ENCODE data around the gene LCLAT1.
A peak's percentile ranks its signal among the peaks of the same experiment; 100 is the strongest.

Gene LCLAT1

DNA sequence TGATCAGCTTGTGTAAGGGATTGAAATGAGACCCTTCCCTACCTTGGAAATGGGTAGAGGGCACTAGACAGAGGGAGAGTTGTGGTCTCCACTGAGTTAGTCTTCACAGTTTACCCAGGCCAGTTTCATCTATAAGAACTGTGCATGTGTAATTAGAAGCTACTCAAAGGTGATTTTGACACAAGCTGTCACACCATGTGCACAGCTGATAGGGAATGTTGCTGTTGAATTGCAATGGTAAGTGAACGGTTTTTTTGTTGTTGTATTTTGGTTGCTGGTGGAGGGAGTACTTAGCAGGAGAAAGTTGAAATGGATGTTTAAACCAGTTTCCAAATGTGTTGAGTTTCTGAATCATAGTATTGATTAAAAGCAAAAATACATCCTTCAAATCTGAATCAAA is 168.9 kb downstream of the LCLAT1 start:
- Histone ChIP-seq H3K79me2 (ENCODE audit: insufficient read depth, low read length) (no peaks in the 10 kb centered on the region), H3K27ac (ENCODE audit: low read length) (no peak overlapping the region), H3K27me3 (ENCODE audit: insufficient read depth, low read length, poor library complexity) (no peaks in the 10 kb centered on the region), H3K4me2 (ENCODE audit: insufficient read depth, low read length) (no peak overlapping the region), H2AFZ (ENCODE audit: low read depth, low read length) (no peak overlapping the region), H3K9me3 (ENCODE audit: insufficient read depth, low read length, severe bottlenecking) (no peaks in the 10 kb centered on the region), H4K20me1 (ENCODE audit: insufficient read depth, low read length) (no peaks in the 10 kb centered on the region), H3K4me3 (ENCODE audit: low read depth in 1 of 2, low read length in 2 of 2) (no peak overlapping the region), H3K36me3 (ENCODE audit: insufficient read depth, low read length) (no peaks in the 10 kb centered on the region), H3K4me1 (ENCODE audit: insufficient read depth, low read length) (no peaks in the 10 kb centered on the region), H3K9ac (ENCODE audit: low read depth, low read length) (no peak overlapping the region)
- DNase-seq (no peak), ATAC-seq (ENCODE audit: insufficient read depth, low read depth) (no peak)
- no peak for TF ChIP-seq EZH2 (IDR thresholded peaks at IDR 0.05; ENCODE audit: borderline replicate concordance, low read depth, low read length, severe bottlenecking)
- TF ChIP-seq, protein P1, sequence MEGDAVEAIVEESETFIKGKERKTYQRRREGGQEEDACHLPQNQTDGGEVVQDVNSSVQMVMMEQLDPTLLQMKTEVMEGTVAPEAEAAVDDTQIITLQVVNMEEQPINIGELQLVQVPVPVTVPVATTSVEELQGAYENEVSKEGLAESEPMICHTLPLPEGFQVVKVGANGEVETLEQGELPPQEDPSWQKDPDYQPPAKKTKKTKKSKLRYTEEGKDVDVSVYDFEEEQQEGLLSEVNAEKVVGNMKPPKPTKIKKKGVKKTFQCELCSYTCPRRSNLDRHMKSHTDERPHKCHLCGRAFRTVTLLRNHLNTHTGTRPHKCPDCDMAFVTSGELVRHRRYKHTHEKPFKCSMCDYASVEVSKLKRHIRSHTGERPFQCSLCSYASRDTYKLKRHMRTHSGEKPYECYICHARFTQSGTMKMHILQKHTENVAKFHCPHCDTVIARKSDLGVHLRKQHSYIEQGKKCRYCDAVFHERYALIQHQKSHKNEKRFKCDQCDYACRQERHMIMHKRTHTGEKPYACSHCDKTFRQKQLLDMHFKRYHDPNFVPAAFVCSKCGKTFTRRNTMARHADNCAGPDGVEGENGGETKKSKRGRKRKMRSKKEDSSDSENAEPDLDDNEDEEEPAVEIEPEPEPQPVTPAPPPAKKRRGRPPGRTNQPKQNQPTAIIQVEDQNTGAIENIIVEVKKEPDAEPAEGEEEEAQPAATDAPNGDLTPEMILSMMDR (IDR thresholded peaks at IDR 0.05; ENCODE audit: borderline replicate concordance, extremely low read depth, low read length, poor library complexity, severe bottlenecking), result no peak

DNA sequence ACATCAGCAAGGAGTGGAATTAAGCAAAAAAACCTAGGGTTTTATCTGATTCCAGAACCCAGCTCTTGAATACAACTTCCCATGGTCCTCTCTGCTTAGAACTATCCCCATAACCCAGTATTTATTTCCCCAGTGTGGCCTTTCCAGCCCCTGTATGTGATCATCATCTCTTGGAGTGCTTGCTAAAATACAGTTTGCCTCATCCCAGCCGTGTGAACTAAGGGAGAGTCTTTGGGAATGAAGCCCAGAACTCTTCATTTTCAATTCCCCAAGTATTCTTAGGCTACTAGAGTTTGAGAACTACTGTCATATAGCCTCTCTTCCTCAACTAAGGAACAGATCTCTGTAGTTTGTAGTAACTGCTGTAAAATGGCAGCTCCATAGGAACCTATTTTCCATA is 173.1 kb downstream of the LCLAT1 start:
- no peaks in the 10 kb centered on the region for H3K9me3 ChIP-seq (ENCODE audit: insufficient read depth, low read length, severe bottlenecking)
- H3K36me3 ChIP-seq (ENCODE audit: insufficient read depth, low read length), result no peaks in the 10 kb centered on the region
- no peak overlapping the region for H3K9ac ChIP-seq (ENCODE audit: low read depth, low read length)
- DNase-seq (no peak), ATAC-seq (ENCODE audit: insufficient read depth, low read depth) (no peak)
- TF ChIP-seq, protein P1 (IDR thresholded peaks at IDR 0.05; ENCODE audit: borderline replicate concordance, extremely low read depth, low read length, poor library complexity, severe bottlenecking), result no peak
- no peak for TF ChIP-seq EZH2 (IDR thresholded peaks at IDR 0.05; ENCODE audit: borderline replicate concordance, low read depth, low read length, severe bottlenecking)
- no peak overlapping the region for H3K27ac ChIP-seq (ENCODE audit: low read length)
- no peaks in the 10 kb centered on the region for H3K79me2 ChIP-seq (ENCODE audit: insufficient read depth, low read length)
- H3K27me3 ChIP-seq (ENCODE audit: insufficient read depth, low read length, poor library complexity), result no peaks in the 10 kb centered on the region
- no peaks in the 10 kb centered on the region; the same call in 1 of the 2 replicates for H3K4me1 ChIP-seq (ENCODE audit: insufficient read depth, low read length)
- H4K20me1 ChIP-seq (ENCODE audit: insufficient read depth, low read length), result no peaks in the 10 kb centered on the region
- no peak overlapping the region for H3K4me2 ChIP-seq (ENCODE audit: insufficient read depth, low read length)
- H2AFZ ChIP-seq (ENCODE audit: low read depth, low read length), result no peak overlapping the region
- H3K4me3 ChIP-seq (ENCODE audit: low read depth in 1 of 2, low read length in 2 of 2), result no peak overlapping the region

DNA sequence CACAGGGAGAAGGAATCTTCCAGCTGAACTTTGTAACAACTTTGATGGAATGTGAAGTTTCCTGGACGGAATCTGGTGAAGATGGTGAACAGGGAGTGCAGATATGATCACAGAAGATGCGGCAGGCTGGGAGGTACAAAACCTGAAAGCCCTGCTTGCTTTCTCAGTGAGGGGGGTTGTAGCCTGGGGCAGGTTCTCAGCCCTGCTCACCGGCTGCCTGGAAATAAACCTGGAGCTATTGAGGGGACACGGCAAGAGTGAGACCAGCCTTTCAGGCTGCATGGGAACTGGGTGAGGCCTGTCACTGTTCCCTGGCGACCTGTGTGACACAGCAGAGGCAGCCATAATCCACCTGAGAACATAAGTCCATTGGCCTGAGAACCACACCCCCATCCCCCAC is 174.8 kb downstream of the LCLAT1 start:
- no peak for DNase-seq
- H3K79me2 ChIP-seq (ENCODE audit: insufficient read depth, low read length), result no peaks in the 10 kb centered on the region
- no peaks in the 10 kb centered on the region; the same call in 1 of the 2 replicates for H3K4me1 ChIP-seq (ENCODE audit: insufficient read depth, low read length)
- no peaks in the 10 kb centered on the region for H3K27me3 ChIP-seq (ENCODE audit: insufficient read depth, low read length, poor library complexity)
- H3K4me3 ChIP-seq (ENCODE audit: low read depth in 1 of 2, low read length in 2 of 2), result no peak overlapping the region
- no peak overlapping the region for H3K9ac ChIP-seq (ENCODE audit: low read depth, low read length)
- no peaks in the 10 kb centered on the region for H3K36me3 ChIP-seq (ENCODE audit: insufficient read depth, low read length)
- H2AFZ ChIP-seq (ENCODE audit: low read depth, low read length), result no peak overlapping the region
- no peaks in the 10 kb centered on the region for H4K20me1 ChIP-seq (ENCODE audit: insufficient read depth, low read length)
- TF ChIP-seq, protein P1 (IDR thresholded peaks at IDR 0.05; ENCODE audit: borderline replicate concordance, extremely low read depth, low read length, poor library complexity, severe bottlenecking), result no peak
- no peak for TF ChIP-seq EZH2 (IDR thresholded peaks at IDR 0.05; ENCODE audit: borderline replicate concordance, low read depth, low read length, severe bottlenecking)
- no peak for ATAC-seq (ENCODE audit: insufficient read depth, low read depth)
- no peaks in the 10 kb centered on the region for H3K9me3 ChIP-seq (ENCODE audit: insufficient read depth, low read length, severe bottlenecking)
- H3K4me2 ChIP-seq (ENCODE audit: insufficient read depth, low read length), result no peak overlapping the region
- H3K27ac ChIP-seq (ENCODE audit: low read length), result no peak overlapping the region

DNA sequence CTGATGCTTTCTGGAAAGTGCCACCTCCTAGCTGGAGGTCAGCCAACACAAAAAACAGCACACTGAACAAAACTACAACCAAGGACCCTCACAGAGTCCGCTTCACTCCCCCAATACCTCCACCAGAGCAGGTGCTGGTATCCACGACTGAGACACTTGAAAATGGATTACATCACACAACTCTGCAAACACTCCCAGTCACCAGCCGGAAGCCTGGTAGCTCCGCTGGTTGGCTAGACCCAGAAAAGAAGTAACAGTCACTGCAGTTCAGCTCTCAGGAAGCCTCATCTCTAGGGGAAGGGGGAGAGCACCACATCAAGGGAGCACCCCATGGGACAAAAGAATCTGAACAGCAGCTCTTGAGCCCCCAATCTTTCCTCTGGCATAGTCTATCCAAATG is 175.4 kb downstream of the LCLAT1 start:
- Histone ChIP-seq H2AFZ (ENCODE audit: low read depth, low read length) (no peak overlapping the region), H3K4me3 (ENCODE audit: low read depth in 1 of 2, low read length in 2 of 2) (no peak overlapping the region), H3K9me3 (ENCODE audit: insufficient read depth, low read length, severe bottlenecking) (no peaks in the 10 kb centered on the region), H3K9ac (ENCODE audit: low read depth, low read length) (no peak overlapping the region), H3K36me3 (ENCODE audit: insufficient read depth, low read length) (no peaks in the 10 kb centered on the region), H3K4me2 (ENCODE audit: insufficient read depth, low read length) (no peak overlapping the region), H3K27me3 (ENCODE audit: insufficient read depth, low read length, poor library complexity) (no peaks in the 10 kb centered on the region), H3K4me1 (ENCODE audit: insufficient read depth, low read length) (no peaks in the 10 kb centered on the region; the same call in 1 of the 2 replicates), H3K27ac (ENCODE audit: low read length) (no peak overlapping the region), H4K20me1 (ENCODE audit: insufficient read depth, low read length) (no peaks in the 10 kb centered on the region), H3K79me2 (ENCODE audit: insufficient read depth, low read length) (no peaks in the 10 kb centered on the region)
- TF ChIP-seq EZH2 (IDR thresholded peaks at IDR 0.05; ENCODE audit: borderline replicate concordance, low read depth, low read length, severe bottlenecking), result no peak
- TF ChIP-seq, protein P1 (IDR thresholded peaks at IDR 0.05; ENCODE audit: borderline replicate concordance, extremely low read depth, low read length, poor library complexity, severe bottlenecking), result no peak
- peak; percentile 10 for DNase-seq
- ATAC-seq (ENCODE audit: insufficient read depth, low read depth), result peak; percentile 60; the same call in 2 of the 3 replicates

All from DND-41 (cell line).